Uterus (tissue), 4 donors: ENCODE data around the gene ATXN7L2. TPM values are rescaled to one million over a fixed set of nuclear protein-coding genes. Genes with fewer than 3 reads are reported as not detected.

Experiments used
- DNase-seq, 2 donors: peaks; one replicate each; pipeline ENCODE4 v3.0.0-alpha.2; 2019 to 2020
- H3K27ac ChIP-seq, 2 donors: fragments of 200-600 bp; sonication (generic); 1 replicate in 1 of 2; 2 replicates in 1 of 2; pipeline ENCODE4 v1.5.1; 2016 to 2018
- H3K27me3 ChIP-seq, 2 donors: fragments of 200-600 bp; sonication (generic); one replicate each; pipeline ENCODE4 v1.5.1; 2018 to 2019; ENCODE audit warnings: control low read depth in 1 of 2
- H3K36me3 ChIP-seq, 2 donors: fragments of 200-600 bp; sonication (generic); one replicate each; pipeline ENCODE4 v1.5.1; 2019; ENCODE audit warnings: control low read depth in 1 of 2
- H3K4me1 ChIP-seq, 2 donors: fragments of 200-600 bp; sonication (generic); one replicate each; pipeline ENCODE4 v1.5.1; 2018 to 2019; ENCODE audit warnings: control low read depth in 1 of 2
- H3K4me3 ChIP-seq, 2 donors: fragments of 200-600 bp; sonication (generic); 1 replicate in 1 of 2; 2 replicates in 1 of 2; pipeline ENCODE4 v1.5.1; 2018 to 2019; ENCODE audit warnings: mild to moderate bottlenecking in 1 of 2
- H3K9me3 ChIP-seq, 2 donors: fragments of 200-600 bp; sonication (generic); one replicate each; pipeline ENCODE4 v1.5.1; 2019; ENCODE audit warnings: control low read depth in 1 of 2
- POLR2A ChIP-seq, 2 donors: fragments of 450-650 bp; IDR thresholded peaks; one replicate each; pipeline ENCODE4 v1.6.1; 2016; ENCODE audit warnings: antibody characterized with exemption in 2 of 2, mild to moderate bottlenecking in 1 of 2, moderate library complexity in 1 of 2
- intact Hi-C: fragments of 100-400 bp; cut with DNase I; formaldehyde crosslinking; loops from one replicate; pipeline ENCODE4 v1.15.1; 2023; ENCODE audit warnings: low total_unique reads
- total RNA-seq, 4 donors: library from RNA; depleted of rRNA in 3 of 4; stranded (reverse); fragments of >200 nt in 3 of 4; gene quantifications; one replicate each; pipeline versions ENCODE4 v1.1.0 to v1.2.4, GENCODE V29; 2014 to 2023
- TF ChIP-seq, protein P1 (sequence below), 4 experiments: fragments of 200-600 bp in 2 of 4; fragments of 450-650 bp in 2 of 4; sonication (generic) in 2 of 4; IDR thresholded peaks; one replicate each; pipeline ENCODE4 v1.5.1; 2016 to 2019; ENCODE audit warnings: antibody characterized with exemption in 4 of 4, mild to moderate bottlenecking in 2 of 4, moderate library complexity in 1 of 4
- donor health status: DM: yes; HTN: yes; CAD: no.

ATXN7L2 gene
- total RNA-seq, 4 donors from 2014 or later, result 4.1 to 6.7 (median 4.7) TPM

DNA sequence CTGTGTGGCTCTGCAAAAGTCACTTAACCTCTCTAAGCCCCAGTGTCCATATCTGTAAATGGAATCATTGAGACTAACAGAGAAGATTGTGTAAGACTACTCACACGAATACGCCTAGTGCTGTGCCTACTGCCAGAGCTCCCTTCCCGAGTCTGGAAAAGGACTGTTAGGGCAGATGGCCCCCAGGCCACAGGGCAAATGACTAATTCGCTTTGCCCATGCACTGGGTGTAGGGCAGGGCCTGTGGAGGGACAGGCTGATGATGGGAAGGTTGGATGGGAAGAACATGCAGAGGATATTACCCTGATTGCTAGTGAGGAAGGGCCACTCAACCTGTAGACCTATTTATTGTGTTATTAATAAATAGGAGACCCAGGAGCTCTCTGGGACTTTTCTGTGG lies 51.8 kb downstream of the ATXN7L2 start:
- no peaks in the 10 kb centered on the region for H3K36me3 ChIP-seq
- H3K9me3 ChIP-seq, result no peaks in the 10 kb centered on the region
- no peaks in the 10 kb centered on the region for H3K27me3 ChIP-seq
- peak overlapping the region; percentile 0 to 53 for H3K27ac ChIP-seq
- no peak for DNase-seq
- intact Hi-C loops, result no loop called here
- TF ChIP-seq, protein P1, sequence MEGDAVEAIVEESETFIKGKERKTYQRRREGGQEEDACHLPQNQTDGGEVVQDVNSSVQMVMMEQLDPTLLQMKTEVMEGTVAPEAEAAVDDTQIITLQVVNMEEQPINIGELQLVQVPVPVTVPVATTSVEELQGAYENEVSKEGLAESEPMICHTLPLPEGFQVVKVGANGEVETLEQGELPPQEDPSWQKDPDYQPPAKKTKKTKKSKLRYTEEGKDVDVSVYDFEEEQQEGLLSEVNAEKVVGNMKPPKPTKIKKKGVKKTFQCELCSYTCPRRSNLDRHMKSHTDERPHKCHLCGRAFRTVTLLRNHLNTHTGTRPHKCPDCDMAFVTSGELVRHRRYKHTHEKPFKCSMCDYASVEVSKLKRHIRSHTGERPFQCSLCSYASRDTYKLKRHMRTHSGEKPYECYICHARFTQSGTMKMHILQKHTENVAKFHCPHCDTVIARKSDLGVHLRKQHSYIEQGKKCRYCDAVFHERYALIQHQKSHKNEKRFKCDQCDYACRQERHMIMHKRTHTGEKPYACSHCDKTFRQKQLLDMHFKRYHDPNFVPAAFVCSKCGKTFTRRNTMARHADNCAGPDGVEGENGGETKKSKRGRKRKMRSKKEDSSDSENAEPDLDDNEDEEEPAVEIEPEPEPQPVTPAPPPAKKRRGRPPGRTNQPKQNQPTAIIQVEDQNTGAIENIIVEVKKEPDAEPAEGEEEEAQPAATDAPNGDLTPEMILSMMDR (IDR thresholded peaks at IDR 0.05), result no peak
- no peak for TF ChIP-seq POLR2A (IDR thresholded peaks at IDR 0.05)
- H3K4me3 ChIP-seq, result no peak overlapping the region
- no peaks in the 10 kb centered on the region for H3K4me1 ChIP-seq

DNA sequence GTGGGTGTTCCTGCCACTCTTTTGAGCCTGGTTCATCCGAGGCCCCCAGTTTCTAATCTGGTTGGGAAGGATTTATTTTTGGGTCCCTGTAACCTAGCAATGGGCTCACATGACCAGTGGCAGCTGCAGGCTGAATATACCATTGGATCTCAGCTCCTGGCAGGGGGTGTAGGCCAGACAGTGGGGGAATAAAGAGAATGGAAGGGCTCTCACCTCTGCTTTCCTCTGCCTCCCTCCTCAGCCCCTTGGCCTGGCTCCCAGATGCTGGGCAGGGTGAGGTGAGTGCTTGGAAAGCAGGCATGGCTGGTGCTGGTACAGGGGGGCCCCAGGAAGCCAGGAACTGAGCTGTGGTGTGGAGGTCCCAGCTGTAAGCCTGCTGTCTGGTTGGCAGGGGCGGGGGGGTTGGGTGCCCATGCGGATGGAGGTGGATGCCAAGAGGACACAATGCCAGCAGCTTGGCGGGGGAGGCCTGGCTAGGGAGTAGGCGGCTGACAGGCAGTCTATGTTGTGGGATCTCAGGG lies 52.3 kb downstream of the ATXN7L2 start:
- no peaks in the 10 kb centered on the region for H3K36me3 ChIP-seq
- H3K4me1 ChIP-seq, result no peaks in the 10 kb centered on the region
- no peak overlapping the region for H3K4me3 ChIP-seq
- peak overlapping the region; percentile 0 to 53 for H3K27ac ChIP-seq
- TF ChIP-seq, protein P1 (IDR thresholded peaks at IDR 0.05), result no peak
- no peak for TF ChIP-seq POLR2A (IDR thresholded peaks at IDR 0.05)
- no peaks in the 10 kb centered on the region for H3K9me3 ChIP-seq
- H3K27me3 ChIP-seq, result no peaks in the 10 kb centered on the region
- intact Hi-C loops, result no loop called here
- peak; percentile 34 to 36 for DNase-seq

DNA sequence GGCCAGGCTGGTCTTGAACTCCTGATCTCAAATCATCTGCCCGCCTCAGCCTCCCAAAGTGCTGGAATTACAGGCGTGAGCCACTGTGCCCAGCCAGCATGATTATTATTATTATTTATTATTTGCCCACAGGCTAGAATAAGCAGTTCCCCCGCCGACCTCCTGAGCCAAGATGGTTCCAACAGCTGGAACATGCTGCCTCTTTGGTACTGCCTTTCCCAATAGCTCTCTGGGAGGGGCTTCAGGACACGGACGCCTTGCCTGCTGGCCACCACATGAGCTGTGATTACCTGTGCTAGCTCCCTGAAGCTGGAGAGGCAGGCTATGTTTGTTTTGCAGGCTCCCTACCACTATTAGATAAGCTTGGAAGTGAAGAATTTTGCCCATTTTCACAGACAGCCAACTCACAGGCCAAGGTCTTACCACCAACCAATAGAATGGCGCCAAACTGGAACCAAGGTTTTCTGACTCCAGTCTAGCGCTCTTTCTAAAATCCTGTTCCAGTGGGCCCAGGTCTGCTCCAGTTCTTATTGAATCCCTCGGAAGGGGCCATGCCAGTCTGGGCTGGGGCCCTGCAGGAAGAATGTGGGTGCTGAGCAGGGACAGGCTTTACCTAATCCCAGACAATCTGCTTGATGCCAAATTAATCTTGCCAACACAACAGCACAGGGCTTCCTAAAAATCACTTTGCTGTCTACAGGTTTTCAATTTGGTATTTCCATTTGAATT lies 53.9 kb downstream of the ATXN7L2 start:
- no peak for TF ChIP-seq POLR2A (IDR thresholded peaks at IDR 0.05)
- TF ChIP-seq, protein P1 (IDR thresholded peaks at IDR 0.05), result no peak
- no peaks in the 10 kb centered on the region for H3K4me1 ChIP-seq
- H3K9me3 ChIP-seq, result no peaks in the 10 kb centered on the region
- H3K27ac ChIP-seq, result no peak overlapping the region
- H3K27me3 ChIP-seq, result no peaks in the 10 kb centered on the region
- no peak overlapping the region for H3K4me3 ChIP-seq
- no peak for DNase-seq
- intact Hi-C loops, result no loop called here
- no peaks in the 10 kb centered on the region for H3K36me3 ChIP-seq

DNA sequence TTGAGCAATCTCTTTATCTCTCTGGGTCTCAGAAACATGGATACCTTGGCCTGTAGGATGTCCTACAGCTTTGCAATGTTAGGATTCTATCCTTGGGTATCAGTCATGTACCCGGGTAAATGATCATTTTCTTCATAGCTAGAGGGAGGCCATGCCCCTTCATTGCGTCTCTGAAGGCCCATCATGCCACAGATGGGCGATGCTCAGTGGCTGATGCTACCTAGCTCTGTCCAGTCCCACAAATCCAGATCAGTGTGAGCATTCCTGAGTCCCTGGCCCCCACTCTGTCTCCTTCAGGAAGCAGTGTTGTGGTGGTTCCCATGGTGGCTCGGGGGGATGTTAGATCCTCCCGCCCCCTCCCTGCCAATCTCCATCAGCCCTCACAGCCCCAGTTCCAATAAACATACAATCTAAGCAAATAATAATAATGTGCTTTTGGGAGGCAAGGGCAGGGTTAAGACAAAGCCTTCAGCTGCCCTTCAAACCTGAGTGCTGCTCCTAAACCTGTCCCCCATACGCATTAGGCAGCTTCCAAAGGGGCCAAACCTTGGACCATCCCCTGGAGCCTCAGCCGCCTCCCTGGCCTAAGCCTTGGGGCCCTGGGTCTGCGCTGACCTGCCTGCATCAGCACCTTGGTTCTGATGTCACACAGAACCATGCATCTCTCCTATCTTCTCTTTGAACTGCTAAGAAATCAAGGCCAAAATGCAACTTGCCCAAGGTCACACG lies 55.3 kb downstream of the ATXN7L2 start:
- DNase-seq, result no peak
- no peak for TF ChIP-seq POLR2A (IDR thresholded peaks at IDR 0.05)
- TF ChIP-seq, protein P1 (IDR thresholded peaks at IDR 0.05), result no peak
- no peaks in the 10 kb centered on the region for H3K4me1 ChIP-seq
- no peaks in the 10 kb centered on the region for H3K36me3 ChIP-seq
- no peaks in the 10 kb centered on the region for H3K27me3 ChIP-seq
- no peak overlapping the region for H3K27ac ChIP-seq
- H3K9me3 ChIP-seq, result no peaks in the 10 kb centered on the region
- no peak overlapping the region for H3K4me3 ChIP-seq
- intact Hi-C loops, result no loop called here

DNA sequence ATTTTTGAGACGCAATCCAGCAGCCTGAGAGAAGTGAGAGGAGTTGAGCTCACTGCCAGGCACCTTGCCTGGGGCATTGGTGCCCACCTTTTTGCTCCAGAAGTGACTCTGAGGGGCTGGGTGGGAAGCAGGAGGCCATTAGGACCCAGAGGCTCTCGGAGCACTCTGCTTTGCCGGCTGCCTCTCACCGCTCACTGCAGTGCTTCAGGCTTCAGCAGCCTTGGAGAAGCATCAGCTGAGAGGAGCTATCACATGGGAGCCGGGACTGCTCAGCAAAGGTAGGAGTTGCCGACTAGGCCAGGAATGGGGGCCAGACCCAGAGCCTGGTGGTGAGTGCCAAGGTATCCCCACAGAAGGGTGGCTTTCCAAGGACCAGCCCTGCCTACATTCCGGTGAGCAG lies 56.0 kb downstream of the ATXN7L2 start, which contains the start of gene GPR61:
Gene GPR61 (plus strand): TSS at position 197 of the 400 bp plus-strand sequence. CDS start 3,151 bp downstream, outside the sequence.
- H3K9me3 ChIP-seq, result no peaks in the 10 kb centered on the region

More for the DNA sequence above, 56.0 kb downstream of the ATXN7L2 start, which contains the start of gene GPR61:
- TF ChIP-seq POLR2A (IDR thresholded peaks at IDR 0.05), result no peak
- TF ChIP-seq, protein P1 (IDR thresholded peaks at IDR 0.05), result no peak
- Histone ChIP-seq H3K27me3 (no peaks in the 10 kb centered on the region), H3K27ac (no peak within 1 kb of the TSS), H3K4me1 (no peaks in the 10 kb centered on the region), H3K36me3 (no peaks in the 10 kb centered on the region), H3K4me3 (no peak within 1 kb of the TSS)
- no peak for DNase-seq
- intact Hi-C loops, result loop anchor here (10.0 kb wide), 1 partner anchor 95 kb away; no protein-coding TSS in a partner anchor
